Measurements from ENCODE around the gene ANKRD13A.
A peak's percentile ranks its signal among the peaks of the same experiment; 100 is the strongest.
"Not testable (repeated sequence)": the region's sequence is repeated elsewhere in the genome, so short reads cannot be mapped to it uniquely, and the experiment has no call there.

Gene ANKRD13A

GRCh38 chr12:110048242-110049027 is 49.2 kb downstream of the ANKRD13A start, which contains the start of gene C12orf76:
C12orf76 (minus strand) TSS chr12:110048522; CDS start chr12:110048495, 27 bp downstream.
- peak; percentile 80 to 85 for DNase-seq (ENCODE audit: low read depth in 2 of 2)

DNA sequence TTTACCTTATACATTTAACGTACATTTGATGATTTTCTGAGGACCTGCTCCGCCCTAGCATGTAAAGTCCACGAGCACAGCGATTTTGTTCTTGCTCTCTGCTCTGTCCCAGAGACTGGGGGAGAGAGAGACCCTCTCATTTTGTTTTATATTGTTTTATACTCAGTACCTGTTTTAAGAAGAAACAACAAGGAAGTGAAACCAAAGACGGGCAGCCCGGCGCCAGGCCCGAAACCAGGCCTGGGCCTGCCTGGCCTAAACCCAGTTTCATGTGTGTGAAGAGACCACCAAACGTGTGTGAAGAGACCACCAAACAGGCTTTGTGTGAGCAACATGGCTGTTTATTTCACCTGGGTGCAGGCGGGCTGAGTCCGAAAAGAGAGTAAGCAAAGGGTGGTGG is 49.8 kb downstream of the ANKRD13A start:
- not testable (repeated sequence) for DNase-seq (ENCODE audit: low read depth in 2 of 2)

- DNase-seq (ENCODE audit: low read depth in 2 of 2), result not testable (repeated sequence)
These were observed 50.4 kb downstream of the ANKRD13A start for GRCh38 chr12:110049666-110050065.

DNA sequence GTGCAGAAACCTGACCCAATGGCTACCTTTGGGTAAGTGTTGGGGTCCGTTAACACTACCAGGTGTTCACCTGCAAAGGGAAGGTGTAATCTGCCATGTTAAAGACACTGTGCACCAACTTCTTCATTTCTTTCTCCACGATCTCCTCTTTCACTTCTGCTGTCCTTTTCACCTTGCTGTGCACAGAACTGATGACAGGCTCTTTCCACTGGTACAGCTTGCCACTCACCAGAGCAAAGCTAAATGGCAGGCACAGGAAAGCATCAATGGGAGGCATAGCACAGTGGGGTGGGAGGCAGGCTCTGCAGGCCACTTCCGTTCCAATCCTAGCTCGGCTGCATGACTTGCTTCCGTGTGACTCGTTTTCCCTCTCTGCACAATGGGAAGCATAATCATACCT is 51.7 kb downstream of the ANKRD13A start:
- no peak for DNase-seq (ENCODE audit: low read depth in 2 of 2)

DNA sequence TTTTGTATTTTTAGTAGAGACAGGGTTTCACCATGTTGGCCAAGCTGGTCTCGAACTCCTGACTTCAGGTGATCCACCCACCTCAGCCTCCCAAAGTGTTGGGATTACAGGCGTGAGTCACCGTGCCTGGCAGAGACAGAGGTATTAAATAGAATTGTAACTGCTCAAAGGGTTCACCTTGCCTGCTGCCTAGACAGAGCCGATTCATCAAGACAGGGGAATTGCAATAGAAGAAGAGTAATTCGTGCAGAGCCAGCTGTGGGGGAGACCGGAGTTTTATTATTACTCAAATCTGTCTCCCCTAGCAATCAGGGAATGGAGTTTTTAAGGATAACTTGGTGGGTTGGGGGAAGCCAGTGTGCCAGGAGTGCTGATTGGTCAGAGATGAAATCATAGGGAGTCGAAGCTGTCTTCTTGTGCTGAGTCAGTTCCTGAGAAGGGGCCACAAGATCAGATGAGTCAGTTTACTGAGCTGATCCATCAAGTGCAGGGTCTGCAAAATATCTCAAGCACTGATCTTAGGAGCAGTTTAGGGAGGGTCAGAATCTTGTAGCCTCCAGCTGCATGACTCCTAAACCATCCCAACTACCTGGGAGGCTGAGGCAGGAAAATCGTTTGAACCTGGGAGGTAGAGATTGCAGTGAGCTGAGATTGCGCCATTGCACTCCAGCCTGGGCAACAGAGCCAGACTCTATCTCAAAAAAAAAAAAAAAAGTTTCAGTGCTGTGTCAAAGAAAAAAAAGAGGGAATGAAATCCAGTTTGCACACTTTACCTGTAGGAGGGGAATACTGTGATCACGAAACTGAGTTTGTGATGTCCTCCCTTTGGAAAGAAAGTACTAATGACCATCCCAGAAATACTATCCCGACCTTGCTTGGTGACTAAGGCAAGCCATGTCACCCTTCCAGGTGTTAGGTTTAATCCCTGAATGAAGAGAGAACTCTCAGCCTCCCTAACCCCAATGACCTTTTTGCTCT is 56.4 kb downstream of the ANKRD13A start:
- not testable (repeated sequence) for DNase-seq (ENCODE audit: low read depth in 2 of 2)

DNA sequence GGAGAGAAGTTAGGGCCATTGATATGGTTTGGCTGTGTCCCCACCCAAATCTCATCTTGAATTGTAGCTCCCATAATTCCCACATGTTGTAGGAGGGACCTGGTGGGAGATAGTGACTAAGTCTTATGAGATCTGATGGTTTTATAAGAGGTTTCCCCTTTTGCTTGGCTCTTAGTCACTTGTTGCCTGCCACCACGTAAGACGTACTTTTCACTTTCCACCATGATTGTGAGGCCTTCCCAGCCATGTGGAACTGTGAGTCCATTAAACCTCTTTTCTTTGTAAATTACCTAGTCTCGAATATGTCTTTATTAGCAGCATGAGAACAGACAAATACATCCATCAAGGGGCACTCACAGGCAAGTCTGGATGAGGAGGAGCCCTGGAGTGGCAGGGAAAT is 57.4 kb downstream of the ANKRD13A start:
- DNase-seq (ENCODE audit: low read depth in 2 of 2), result not testable (repeated sequence)

GRCh38 chr12:110058875-110059615 is 59.8 kb downstream of the ANKRD13A start:
- DNase-seq (ENCODE audit: low read depth in 2 of 2), result no peak

DNA sequence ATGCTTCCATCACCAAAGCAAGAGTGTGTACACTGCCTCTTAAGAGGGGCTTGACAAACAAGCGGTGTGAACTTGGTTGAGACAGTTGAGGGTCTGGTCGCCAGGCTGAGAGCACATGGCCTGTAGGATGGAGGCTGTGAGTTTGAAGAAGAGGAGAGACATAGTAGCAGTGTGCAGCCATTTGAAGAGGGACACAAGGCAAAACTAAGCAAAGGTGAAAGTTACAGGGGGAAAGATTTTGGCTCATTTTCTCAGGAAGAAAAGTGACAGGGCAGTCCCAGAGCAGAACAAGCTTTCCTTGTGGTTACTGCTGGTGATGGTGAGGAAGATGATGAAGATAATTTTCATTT is 60.4 kb downstream of the ANKRD13A start:
- DNase-seq (ENCODE audit: low read depth in 2 of 2), result no peak

DNA sequence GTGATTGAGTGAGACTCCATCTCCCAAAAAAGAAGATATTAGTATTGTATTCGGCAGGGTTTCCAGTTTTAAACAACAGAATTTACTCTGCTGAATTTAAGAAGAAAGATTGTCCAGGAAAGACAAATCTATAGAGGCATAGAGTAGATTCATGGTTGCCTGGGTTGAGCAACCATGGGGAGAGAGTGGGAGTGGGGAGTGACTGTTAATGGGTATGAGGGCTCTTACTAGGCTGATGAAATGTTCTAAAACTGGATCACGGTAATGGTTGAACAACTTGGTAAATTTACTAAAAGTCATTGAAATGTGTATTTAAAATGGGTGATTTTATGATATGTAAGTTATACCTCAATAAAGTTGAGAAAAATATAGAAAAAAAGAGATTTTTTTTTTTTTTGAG is 63.0 kb downstream of the ANKRD13A start:
- no peak for DNase-seq (ENCODE audit: low read depth in 2 of 2)

DNA sequence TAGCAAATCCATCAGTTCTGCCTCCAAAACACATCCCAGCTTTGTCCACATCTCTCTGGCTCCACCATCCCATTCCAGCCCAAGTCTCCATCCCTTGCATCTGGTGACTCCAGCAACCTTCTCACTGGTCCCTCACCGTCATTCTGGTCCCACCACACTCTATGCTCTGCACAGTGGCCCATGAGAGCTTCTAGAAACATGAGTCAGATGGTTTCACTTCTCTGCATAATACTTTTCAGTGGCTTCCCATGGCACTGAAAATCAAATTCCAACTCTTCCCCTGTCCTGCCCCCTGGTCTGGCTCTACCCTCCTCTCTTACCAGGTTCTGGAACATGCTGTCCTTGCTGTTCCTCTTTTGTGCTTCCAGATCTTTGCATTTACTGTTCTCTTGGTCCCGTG is 66.3 kb downstream of the ANKRD13A start:
- DNase-seq (ENCODE audit: low read depth in 2 of 2), result no peak

DNA sequence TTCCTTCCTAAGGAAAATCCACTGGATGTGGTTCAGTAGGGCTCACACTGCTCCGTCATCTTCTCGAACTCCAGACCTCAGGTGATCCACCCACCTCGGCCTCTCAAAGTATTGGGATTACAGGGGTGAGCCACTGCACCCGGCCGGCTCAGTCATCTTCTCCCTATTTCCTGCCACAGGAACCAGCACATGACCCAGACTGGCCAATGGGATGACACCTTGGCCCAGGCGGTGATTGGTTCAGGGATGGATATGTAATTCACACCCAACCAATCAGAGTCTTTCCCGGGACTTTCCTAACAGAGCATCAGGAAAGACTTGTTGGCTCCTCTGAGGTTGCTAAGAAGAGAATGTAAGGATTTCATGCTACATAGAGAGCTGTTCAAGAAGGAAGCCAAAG is 68.3 kb downstream of the ANKRD13A start:
- DNase-seq (ENCODE audit: low read depth in 2 of 2), result no peak

DNA sequence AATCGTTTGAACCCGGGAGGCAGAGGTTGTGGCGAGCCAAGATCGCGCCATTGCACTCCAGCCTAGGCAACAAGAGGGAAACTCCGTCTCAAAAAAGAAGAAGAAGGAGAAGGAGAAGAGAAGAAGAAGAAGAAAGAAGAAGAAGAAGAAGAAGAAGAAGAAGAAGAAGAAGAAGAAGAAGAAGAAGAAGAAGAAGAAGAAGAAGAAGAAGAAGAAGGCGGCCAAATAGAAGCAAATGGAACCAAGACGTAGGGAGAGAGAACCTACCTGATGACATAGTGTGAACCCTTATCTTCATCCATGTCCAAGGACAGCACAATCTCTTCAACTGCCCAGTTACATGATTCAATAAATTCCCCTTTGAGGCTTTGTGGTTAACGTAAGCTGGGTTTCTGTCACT is 68.9 kb downstream of the ANKRD13A start:
- DNase-seq (ENCODE audit: low read depth in 2 of 2), result not testable (repeated sequence)

DNA sequence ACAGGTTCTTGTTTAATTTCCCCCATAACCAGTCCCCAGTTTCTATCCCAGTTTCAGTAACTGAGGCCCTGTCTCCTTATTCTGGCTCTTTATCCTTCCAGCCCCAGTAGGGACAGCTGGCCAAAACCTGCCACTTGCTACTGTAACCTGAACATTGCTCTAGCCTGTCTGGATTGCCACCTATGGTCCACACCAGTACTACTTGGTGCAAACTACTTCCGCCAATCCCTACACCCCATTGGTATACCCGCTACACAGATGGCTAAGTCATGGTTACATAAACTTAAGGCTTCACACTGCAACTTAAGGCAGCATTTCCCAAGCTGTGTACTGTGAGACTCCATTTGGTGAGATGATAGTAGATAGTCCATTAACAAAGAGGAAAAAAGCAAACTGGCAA is 69.4 kb downstream of the ANKRD13A start:
- DNase-seq (ENCODE audit: low read depth in 2 of 2), result no peak

GRCh38 chr12:110071504-110071903 is 72.3 kb downstream of the ANKRD13A start:
- no peak for DNase-seq (ENCODE audit: low read depth in 2 of 2)

- DNase-seq (ENCODE audit: low read depth in 2 of 2), result no peak
These were observed 72.7 kb downstream of the ANKRD13A start for GRCh38 chr12:110071967-110072366.

DNA sequence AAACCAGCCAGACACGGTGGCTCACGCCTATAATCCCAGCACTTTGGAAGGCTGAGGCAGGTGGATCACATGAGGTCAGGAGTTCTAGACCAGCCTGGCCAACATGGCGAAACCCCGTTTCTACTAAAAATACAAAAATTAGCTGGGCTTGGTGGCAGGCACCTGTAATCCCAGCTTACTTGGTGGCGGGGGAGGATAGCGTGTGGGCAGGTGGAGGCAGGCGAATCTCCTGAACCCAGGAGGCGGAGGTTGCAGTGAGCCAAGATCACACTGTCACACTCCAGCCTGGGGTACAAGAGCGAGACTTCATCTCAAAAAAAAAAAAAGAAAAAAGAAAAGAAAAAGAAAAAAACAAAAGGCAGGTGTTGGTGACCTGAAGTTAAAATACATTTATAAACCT is 73.4 kb downstream of the ANKRD13A start:
- not testable (repeated sequence) for DNase-seq (ENCODE audit: low read depth in 2 of 2)

- no peak for DNase-seq (ENCODE audit: low read depth in 2 of 2)
These were observed 74.0 kb downstream of the ANKRD13A start for GRCh38 chr12:110073049-110073831.

- DNase-seq (ENCODE audit: low read depth in 2 of 2), result no peak
These were observed 74.9 kb downstream of the ANKRD13A start for GRCh38 chr12:110074089-110074488.

DNA sequence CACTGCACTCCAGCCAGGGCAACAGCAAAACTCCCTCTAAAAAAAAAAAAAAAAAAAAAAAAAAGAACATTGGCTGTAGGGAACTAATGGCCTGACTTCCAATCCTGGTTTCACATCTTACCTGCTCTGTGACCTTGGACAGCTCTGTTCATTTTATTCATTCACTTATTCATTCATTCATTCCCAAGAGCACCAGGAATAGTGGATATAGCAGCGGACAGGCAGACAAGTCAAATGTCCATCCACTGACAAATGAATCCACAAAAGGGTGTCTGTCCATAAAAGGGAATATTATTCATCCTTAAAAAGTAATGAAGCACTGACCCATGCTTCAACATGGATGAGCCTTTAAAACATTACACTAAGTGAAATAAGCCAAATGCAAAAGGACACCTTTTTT is 76.7 kb downstream of the ANKRD13A start:
- DNase-seq (ENCODE audit: low read depth in 2 of 2), result no peak

GRCh38 chr12:110077800-110078199 is 78.6 kb downstream of the ANKRD13A start:
- DNase-seq (ENCODE audit: low read depth in 2 of 2), result no peak

All from activated CD8-positive, alpha-beta memory T cell treated with anti-CD3 and anti-CD28 coated beads for 4 hours (primary cell).